ENCODE results near the gene KRT16.

GRCh38 chr17:41594363-41594915 lies 18.1 kb downstream of the KRT16 start:
- TF ChIP-seq EZH2 (IDR thresholded peaks at IDR 0.05; ENCODE audit: low read length, unreplicated experiment) (no peak), EZH2phosphoT487 (IDR thresholded peaks at IDR 0.05; ENCODE audit: borderline replicate concordance, low read length) (no peak)
- TF ChIP-seq, protein P1, sequence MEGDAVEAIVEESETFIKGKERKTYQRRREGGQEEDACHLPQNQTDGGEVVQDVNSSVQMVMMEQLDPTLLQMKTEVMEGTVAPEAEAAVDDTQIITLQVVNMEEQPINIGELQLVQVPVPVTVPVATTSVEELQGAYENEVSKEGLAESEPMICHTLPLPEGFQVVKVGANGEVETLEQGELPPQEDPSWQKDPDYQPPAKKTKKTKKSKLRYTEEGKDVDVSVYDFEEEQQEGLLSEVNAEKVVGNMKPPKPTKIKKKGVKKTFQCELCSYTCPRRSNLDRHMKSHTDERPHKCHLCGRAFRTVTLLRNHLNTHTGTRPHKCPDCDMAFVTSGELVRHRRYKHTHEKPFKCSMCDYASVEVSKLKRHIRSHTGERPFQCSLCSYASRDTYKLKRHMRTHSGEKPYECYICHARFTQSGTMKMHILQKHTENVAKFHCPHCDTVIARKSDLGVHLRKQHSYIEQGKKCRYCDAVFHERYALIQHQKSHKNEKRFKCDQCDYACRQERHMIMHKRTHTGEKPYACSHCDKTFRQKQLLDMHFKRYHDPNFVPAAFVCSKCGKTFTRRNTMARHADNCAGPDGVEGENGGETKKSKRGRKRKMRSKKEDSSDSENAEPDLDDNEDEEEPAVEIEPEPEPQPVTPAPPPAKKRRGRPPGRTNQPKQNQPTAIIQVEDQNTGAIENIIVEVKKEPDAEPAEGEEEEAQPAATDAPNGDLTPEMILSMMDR (conservative IDR thresholded peaks at IDR 0.05; ENCODE audit: low read depth, low read length), result no peak
